Measurements from ENCODE around the gene UMODL1.
"Not testable (repeated sequence)": the region's sequence is repeated elsewhere in the genome, so short reads cannot be mapped to it uniquely, and the experiment has no call there.

The UMODL1 gene

DNA sequence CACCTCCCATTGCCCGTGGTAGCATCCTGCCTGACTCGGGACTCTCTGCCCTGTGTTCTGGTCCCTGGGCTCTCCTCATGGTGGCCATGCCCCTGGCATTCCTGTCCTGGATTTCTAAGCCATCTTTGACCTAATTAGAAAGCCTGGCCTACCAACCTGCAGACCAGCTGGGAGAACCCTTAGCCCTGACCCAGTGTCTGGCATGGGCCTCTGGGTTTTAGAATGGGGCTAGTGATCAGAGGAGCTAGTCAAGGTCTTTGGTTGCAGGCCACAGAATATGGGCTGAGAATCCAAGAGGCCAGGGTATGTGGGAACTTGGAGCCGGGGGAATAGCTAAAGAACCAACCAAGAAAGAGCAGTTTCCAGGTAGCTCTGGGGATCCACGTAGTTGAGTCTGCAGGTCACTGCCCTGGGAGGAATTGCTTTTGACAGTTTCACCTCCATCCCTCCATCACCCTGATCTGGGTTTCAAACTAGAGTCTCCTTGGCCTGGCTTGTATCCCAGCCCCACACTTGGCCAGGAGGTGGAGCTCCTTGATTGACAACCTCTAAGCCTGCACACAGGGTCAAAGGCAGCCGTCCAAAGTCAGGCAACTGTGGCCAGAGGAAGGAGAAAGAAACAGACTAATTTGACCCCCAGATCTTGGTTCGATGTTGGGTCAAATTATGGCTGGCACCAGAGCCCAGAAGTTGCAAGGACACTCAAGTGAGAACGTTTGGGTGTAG, 93.1 kb downstream of the UMODL1 start:
- DNase-seq (ENCODE audit: low read depth in 2 of 2) = peak; percentile 24 to 28

DNA sequence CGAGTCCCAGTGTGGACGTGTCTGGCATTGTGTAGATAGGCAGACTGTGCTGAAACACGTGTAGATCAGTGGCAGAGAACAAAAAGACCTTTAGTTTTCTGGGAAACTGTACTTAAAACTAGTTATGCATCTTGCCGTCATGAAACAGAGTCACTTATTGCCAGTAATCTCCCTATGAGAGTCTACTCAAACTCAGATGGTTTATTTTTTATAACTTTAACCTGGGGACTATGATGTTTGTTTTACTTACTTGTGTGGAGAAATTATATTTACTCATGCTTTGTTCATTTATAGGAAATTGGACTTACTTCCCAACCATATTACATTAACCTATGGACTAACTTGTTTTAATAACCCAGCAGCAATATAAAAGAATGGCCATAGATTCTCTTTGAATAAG, 93.7 kb downstream of the UMODL1 start:
- DNase-seq (ENCODE audit: low read depth in 2 of 2) = no peak

- no peak for DNase-seq (ENCODE audit: low read depth in 2 of 2)
Observed at GRCh38 chr21:42165901-42166300, 94.8 kb downstream of the UMODL1 start.

GRCh38 chr21:42169758-42170157, 98.6 kb downstream of the UMODL1 start:
- no peak for DNase-seq (ENCODE audit: low read depth in 2 of 2)

DNA sequence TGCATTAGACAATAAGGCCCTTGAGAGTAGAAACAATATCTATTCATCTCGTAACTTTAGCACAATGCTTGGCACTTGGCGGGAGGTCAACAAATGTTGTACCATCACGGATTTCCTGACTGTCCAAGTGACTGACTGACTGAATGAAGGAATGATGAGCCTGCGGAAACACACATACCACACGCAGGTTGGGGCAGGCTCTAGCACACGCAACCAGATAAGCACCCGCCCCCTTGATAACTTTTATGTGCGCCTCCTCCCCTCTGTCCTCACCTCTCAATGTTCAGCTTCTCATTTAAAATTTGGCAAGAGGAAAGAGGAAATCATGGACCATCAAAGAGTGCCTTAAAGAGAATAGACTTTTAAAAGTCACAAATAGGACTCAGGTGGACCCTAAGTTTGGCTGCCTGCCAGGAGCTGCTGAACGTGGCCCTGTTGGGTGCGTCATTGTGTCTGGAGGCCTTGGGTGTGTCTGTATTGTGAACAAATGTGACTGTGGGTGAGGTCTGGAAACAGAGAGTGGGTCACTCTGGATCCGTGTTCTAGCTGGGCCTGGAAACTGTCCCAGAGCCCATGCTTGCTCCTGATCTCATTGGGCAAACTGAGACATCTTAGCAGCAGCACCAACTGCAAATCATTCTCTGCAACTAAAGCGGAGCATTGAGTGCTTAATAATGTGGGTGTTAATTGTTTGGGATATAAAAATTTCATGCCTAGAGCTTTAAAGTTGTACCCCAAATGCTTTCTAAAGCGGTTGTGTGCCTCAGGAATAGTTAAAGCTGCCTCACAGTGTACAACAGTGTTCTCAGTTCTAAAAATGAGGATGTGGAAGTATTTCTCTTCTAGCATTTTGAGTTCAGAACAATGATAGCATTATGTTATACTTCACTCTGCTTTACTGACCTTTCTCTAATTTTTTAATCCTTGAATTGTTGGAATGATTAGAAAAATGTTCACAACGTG, 100.3 kb downstream of the UMODL1 start:
- DNase-seq (ENCODE audit: low read depth in 2 of 2) = no peak

DNA sequence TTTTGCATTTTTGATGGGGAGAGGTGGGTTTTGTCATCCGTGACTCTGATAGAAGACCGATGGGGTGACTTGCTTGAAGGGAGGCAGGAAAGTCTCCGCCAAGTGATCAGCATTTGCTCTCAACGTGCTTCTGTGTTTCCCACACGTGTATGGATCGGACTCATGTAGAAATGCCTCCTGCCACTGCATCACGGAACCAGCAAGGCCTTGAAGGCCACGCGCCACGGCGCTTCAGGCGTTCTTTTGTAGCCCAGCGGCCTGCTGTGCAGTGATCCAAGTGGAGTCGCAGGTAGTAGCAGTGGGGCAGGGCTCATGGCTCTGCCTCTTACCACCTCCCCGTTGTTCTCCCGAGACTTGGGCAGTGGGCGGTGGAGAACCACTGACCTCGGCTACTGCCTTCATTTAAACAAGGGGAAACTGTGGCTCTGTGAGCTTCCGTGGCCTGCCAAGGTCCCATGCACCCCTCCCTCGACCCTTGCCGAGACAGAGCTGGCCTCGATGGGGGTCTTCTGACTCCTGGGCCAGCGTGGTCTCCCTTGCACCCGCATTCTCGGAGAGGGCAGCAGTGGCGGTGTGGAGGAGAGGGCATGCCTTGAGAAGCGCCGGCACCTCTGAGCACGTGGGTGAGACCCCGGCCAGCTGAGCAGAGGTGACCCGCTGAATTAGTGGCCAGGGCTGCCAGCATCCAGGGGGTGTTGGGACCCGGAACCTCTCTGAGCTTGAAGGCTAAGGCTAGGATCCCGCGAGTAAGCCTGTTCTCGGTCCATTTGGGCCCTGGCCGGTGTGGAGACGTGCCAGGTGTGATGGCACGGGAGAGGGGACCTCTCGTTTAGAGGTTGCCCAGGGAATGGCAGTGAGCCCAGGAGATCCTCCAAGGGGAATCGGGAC, 101.7 kb downstream of the UMODL1 start:
- DNase-seq (ENCODE audit: low read depth in 2 of 2) = no peak

DNA sequence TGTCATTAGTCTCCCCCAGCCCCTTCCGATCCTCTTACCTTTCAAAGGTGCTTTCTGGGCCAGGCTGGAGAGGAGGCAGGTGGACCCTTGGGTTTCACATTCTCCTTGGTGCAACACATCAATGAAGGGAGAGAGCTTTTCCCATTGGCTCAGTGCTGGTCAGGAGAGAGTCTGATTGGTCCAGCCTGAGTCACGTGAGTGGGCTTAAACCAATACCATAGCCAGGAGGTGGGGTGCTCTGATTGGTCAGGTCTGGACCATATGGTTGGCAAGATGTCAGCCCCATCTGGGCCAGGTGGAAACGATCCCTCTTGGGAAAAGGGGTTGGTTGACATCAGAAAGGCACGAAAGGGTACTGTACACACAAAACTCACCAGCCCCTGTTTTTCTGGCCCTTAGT, 103.1 kb downstream of the UMODL1 start:
- DNase-seq (ENCODE audit: low read depth in 2 of 2) = no peak

DNA sequence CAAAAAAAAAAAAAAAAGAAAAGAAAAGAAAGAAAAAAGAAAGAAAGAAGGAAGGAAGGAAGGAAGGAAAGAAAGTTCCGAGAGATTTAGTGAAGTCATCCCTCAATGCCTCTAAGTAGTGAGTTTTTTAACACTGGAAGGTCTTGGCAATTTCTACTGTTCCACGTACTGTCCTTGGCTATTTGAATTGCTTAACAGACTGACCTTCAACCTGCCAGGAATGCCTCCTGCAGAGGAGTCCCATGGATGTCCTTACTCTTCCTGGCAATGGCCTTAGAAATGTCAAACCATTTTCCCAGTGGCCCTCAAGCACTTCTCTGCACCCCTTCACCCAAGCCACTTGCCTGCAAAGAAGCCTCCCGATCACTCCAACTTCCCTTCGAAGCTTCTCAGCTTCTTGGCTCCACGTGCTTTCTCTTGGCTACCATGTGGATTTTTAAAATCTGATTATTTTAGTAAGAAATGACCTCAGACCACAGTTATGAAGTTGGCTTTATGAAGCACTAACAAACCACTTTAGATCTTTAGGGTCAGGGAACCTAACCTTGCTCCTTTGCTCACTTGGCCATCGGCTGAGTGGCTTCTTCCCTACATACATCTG, 104.1 kb downstream of the UMODL1 start:
- DNase-seq (ENCODE audit: low read depth in 2 of 2) = no peak

- DNase-seq (ENCODE audit: low read depth in 2 of 2) = no peak
Observed at GRCh38 chr21:42176859-42177258, 105.7 kb downstream of the UMODL1 start.

GRCh38 chr21:42179316-42179715, 108.2 kb downstream of the UMODL1 start:
- no peak for DNase-seq (ENCODE audit: low read depth in 2 of 2)

DNA sequence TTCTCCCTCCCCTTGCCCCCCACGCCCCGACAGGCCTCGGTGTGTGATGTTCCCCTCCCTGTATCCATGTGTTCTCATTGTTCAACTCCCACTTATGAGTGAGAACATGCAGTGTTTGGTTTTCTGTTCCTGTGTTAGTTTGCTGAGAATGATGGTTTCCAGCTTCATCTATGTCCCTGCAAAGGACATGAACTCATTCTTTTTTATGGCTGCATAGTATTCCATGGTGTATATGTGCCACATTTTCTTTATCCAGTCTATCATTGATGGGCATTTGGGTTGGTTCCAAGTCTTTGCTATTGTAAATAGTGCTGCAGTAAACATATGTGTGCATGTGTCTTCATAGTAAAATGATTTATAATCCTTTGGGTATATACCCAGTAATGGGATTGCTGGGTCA, 108.9 kb downstream of the UMODL1 start:
- not testable (repeated sequence) for DNase-seq (ENCODE audit: low read depth in 2 of 2)

GRCh38 chr21:42182713-42183371, 111.7 kb downstream of the UMODL1 start:
- no peak for DNase-seq (ENCODE audit: low read depth in 2 of 2)

- no peak for DNase-seq (ENCODE audit: low read depth in 2 of 2)
Observed at GRCh38 chr21:42183374-42184266, 112.5 kb downstream of the UMODL1 start.

GRCh38 chr21:42186591-42186990, 115.5 kb downstream of the UMODL1 start:
- no peak for DNase-seq (ENCODE audit: low read depth in 2 of 2)

GRCh38 chr21:42187976-42188653, 117.0 kb downstream of the UMODL1 start:
- peak; percentile 63 to 67 for DNase-seq (ENCODE audit: low read depth in 2 of 2)

DNA sequence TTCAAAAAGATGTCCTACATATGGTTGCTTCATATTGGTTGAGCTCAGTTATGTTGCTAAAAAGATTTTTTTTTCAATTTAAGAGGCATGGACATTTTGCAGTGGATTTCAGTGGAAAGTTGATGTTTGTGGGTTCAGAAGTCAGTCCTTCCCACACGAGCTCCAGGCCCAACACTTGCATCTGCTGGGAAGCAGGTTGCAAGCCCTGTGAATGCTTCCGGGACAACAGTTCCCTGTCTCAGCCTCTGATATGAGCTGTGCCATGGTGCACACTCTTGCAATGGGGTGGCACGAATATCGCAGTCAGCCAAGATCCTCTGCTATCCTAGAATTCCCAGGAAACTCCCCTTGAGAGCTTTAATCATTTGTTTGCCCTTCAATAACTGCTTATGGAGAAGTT, 117.5 kb downstream of the UMODL1 start:
- no peak for DNase-seq (ENCODE audit: low read depth in 2 of 2)

DNA sequence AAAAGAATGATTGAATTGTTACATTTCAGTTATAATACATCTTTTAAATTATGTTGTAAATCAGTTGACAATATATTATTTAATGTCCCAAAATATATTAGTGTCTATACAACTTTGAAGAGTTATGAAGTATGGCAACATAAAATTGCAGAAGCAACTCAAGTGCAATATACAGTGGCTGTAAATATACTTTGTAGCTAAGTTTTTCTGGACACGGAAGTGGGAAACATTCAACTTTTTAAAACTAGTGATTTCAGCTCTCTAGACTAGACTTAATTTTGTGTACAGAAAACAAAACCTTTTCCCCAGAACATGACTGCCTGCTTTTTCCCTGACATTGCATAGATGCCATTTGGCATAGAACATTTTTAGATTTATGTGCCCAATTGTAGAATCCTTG, 118.3 kb downstream of the UMODL1 start:
- DNase-seq (ENCODE audit: low read depth in 2 of 2) = no peak

DNA sequence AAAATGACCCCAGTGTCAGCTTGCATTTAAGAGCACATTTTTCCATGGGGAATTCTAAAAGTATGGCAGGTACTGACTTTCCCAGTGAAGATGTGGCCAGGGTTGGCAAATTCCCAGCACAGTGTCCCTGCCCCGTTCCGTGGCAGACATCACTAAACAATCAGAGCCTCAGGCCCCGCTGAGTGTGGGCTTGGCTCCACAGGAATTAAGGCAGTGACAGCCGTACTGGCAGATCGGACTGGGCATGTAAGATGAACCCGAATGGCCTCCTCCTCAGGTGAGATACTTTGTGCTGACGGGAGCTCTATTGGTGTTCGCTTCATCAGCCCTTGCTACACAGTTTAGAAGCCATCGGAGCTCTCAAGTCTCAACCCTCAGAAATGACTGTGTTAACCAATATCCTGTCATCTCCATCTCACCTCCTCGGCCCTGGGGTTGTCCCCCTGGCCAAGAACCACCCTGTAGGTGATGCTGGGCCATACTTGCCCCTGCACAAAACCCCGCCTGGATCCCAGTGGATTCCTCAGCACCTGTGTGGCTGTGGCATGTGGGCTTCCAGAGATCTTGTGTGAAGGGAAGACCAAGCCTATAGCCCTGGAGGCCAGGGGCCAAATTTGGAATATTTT, 118.9 kb downstream of the UMODL1 start:
- DNase-seq (ENCODE audit: low read depth in 2 of 2) = no peak

DNA sequence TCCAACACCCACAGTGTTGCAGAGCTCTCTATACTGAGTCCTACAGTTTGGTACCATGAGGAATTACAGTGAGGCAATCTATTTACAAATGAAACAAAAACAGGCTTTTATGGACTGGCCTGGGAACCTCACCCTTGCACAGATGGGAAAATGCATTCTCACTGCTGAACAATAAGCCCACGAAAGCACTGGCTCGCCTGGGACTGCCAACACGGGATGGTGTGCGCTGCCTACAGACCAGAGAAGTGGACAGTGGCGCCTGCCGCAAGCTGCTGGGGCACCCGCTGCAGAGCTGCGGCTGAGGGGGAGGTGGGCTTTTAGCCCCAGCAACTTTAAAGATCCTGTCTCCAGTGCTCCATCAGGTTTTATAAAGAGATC, 119.4 kb downstream of the UMODL1 start:
- no peak for DNase-seq (ENCODE audit: low read depth in 2 of 2)

All from stimulated activated CD8-positive, alpha-beta memory T cell treated with anti-CD3 and anti-CD28 coated beads, Interleukin-2, amount 100 ng/mL, for 1 hour (primary cell).